ENCODE results near the gene FRMD3.
A peak's percentile ranks its signal among the peaks of the same experiment; 100 is the strongest.

Gene FRMD3

DNA sequence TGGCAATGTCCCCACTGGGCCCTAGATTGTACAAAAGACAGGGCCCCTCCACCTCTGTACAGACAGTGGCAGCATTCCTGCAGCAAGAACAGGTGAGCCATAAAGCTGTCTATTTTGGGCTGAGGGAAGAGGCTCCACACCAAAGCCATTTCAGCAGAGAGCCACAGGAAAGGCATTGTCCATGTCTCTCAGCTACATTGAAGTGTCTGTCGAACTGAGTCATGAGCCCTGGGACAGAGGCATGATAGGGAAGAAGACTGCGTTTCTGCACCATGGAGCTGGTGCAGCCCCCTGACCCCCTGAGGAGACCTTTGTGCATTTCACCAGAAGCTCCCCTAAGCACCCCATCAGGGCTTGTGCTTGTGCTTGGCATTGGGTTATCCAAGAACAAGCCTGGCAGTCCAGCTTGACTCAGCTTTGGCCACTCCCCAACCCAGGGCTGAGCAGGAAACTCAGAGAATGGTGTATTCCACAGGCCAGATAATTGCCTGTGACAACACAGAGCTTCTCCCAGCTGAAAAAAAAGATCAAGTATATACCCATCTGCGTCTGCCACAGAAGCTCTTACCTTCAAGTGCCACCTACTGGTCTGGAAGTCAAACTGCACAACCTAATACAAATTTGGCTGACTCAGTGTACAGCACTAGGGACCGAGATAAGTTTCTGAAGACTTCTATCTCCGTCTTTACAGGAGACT, 5.9 kb upstream of the FRMD3 start:
- TF ChIP-seq, protein P1, sequence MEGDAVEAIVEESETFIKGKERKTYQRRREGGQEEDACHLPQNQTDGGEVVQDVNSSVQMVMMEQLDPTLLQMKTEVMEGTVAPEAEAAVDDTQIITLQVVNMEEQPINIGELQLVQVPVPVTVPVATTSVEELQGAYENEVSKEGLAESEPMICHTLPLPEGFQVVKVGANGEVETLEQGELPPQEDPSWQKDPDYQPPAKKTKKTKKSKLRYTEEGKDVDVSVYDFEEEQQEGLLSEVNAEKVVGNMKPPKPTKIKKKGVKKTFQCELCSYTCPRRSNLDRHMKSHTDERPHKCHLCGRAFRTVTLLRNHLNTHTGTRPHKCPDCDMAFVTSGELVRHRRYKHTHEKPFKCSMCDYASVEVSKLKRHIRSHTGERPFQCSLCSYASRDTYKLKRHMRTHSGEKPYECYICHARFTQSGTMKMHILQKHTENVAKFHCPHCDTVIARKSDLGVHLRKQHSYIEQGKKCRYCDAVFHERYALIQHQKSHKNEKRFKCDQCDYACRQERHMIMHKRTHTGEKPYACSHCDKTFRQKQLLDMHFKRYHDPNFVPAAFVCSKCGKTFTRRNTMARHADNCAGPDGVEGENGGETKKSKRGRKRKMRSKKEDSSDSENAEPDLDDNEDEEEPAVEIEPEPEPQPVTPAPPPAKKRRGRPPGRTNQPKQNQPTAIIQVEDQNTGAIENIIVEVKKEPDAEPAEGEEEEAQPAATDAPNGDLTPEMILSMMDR (IDR thresholded peaks at IDR 0.05; ENCODE audit: control insufficient read depth, extremely low read depth, insufficient read depth): peak; percentile 86
- H3K4me3 ChIP-seq (ENCODE audit: low read depth, low read length): no peak overlapping the region
- peak; percentile 75 for DNase-seq (ENCODE audit: low read depth)

DNA sequence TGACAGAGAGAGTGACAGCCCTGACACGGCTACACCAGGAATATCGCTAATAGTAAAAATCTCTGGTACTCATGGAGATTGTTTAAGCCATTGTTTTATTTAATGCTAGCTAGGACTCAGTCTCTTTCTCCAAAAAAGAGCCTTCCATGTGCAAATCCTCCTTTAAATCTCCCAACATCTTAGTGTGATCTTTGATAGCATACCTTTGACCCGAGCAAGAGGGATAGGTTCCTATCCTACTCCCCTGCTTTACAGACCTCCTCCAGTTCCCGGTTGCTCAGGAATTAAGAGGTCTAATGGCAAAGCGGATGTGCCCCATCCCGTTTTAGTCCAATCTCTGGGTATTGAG, 663 bp upstream of the FRMD3 start:
- no peak for DNase-seq (ENCODE audit: low read depth)
- TF ChIP-seq, protein P1 (IDR thresholded peaks at IDR 0.05; ENCODE audit: control insufficient read depth, extremely low read depth, insufficient read depth): no peak
- peak overlapping the region; percentile 53 for H3K4me3 ChIP-seq (ENCODE audit: low read depth, low read length)

DNA sequence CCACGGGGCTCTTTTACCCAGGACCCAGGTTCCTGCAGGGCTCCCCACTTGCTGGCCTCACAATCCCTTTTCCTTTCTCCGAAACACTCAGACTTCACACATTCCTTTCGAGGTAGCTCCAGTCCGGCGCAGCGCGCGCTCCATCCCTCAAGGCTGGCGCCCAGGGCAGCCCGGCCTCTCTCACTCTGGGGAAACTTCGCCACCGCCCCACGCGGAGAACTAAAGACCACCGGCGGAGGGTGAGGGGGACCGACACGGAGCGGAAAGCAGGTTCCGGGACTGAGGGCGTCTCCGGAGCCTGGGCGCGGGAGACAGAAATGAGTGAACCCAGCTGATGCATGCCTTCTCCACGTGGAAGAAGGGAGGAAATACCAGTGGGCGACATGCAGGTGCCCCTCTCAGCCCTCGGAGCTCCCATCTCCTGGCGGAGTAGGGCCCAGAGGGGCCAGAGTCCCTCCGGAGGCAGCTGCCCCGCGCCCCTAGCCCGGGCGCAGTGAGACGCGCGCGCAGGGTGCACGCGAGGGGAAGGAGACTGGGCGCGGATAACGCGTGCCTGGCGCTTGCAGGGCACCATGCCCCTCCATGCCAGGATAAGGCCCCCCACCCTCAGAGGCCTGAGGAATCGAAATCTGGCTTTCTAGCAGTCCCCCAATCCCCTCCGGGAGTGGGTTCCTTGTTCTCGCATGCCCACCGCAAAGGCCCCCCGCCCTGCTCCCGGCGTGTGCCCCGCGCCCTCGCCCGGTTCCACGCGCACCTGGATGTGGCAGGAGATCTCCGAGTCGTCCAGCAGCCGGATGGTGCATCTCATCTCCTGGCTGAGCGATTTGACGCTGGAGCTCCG, 650 bp downstream of the FRMD3 start:
- no peak for DNase-seq (ENCODE audit: low read depth)
- H3K4me3 ChIP-seq (ENCODE audit: low read depth, low read length): peak overlapping the region; percentile 53
- TF ChIP-seq, protein P1 (IDR thresholded peaks at IDR 0.05; ENCODE audit: control insufficient read depth, extremely low read depth, insufficient read depth): no peak

DNA sequence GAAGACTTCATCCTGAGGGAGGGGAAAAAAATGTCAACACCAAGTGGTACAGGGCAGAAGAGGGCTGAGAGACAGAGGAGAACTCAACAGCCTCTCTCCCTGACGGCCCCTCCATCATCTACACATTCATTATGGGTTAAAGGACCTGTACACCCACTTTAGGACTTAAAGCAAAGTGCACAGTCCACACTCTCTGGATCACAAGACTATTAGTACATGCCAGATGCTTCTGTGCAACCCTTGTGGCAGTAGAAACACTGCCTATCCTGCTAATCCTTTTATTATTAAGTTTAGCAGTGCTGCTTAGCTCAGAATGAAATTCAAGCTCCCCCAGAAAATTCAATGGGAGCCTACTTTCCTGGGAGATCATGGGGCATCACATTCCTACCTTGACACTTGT, 1.9 kb downstream of the FRMD3 start:
- TF ChIP-seq, protein P1 (IDR thresholded peaks at IDR 0.05; ENCODE audit: control insufficient read depth, extremely low read depth, insufficient read depth): no peak
- H3K4me3 ChIP-seq (ENCODE audit: low read depth, low read length): no peak overlapping the region
- no peak for DNase-seq (ENCODE audit: low read depth)

DNA sequence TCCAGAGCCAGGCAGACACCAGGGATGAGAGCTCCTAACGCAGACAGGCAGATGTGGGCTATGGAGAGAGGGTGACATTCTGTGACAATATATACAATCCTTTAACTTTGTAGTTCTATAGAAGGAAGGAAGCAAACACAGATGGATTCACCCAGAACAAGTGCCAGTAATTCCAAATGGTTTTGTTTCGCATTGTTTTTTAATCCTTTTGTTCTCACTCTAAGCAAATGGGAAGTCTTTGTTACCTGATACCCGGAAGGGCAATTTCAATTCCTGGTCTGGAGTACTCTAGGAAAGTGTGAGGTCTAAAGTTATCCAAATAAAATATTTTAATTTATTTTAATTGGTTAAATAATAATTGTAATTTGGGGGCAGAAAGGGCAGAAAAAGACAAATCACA, 2.5 kb downstream of the FRMD3 start:
- no peak overlapping the region for H3K4me3 ChIP-seq (ENCODE audit: low read depth, low read length)
- DNase-seq (ENCODE audit: low read depth): no peak
- TF ChIP-seq, protein P1 (IDR thresholded peaks at IDR 0.05; ENCODE audit: control insufficient read depth, extremely low read depth, insufficient read depth): no peak

DNA sequence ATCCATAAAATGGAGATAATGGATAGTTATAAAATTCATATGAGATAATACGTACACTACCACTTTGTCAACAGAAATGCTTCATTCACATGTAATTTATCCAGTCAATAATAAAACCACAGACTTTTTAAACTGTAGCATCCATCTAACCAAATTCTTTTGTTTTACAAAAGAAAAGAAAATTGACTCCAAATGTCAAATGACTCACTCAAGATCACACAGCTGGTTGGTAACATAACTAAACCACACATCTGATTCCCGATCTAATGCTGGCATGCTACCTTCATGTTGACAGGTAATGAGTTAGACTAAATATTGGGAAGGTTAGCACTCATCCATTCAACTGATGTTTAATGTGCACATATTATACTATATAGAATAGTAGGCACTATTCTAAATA, 4.9 kb downstream of the FRMD3 start:
- no peak overlapping the region for H3K4me3 ChIP-seq (ENCODE audit: low read depth, low read length)
- TF ChIP-seq, protein P1 (IDR thresholded peaks at IDR 0.05; ENCODE audit: control insufficient read depth, extremely low read depth, insufficient read depth): no peak
- DNase-seq (ENCODE audit: low read depth): no peak
